Hepatocyte (in vitro differentiated cells): Measurements from ENCODE around the gene BEST2. TPM values are rescaled to one million over a fixed set of nuclear protein-coding genes. Genes with fewer than 3 reads are reported as not detected.

Experiments used
- DNase-seq: peaks from one replicate; pipeline ENCODE4 v3.0.0-alpha.2; 2016; ENCODE audit warnings: low spot score
- H2AFZ ChIP-seq: fragments of 200-600 bp; sonication (generic); 2 replicates; pipeline ENCODE4 v1.6.0; 2016; ENCODE audit warnings: antibody characterized with exemption, mild to moderate bottlenecking
- H3K27ac ChIP-seq: fragments of 200-600 bp; sonication (generic); 2 replicates; pipeline ENCODE4 v1.5.1; 2016; ENCODE audit warnings: mild to moderate bottlenecking
- H3K27me3 ChIP-seq: fragments of 200-600 bp; sonication (generic); 2 replicates; pipeline ENCODE4 v1.6.1; 2016
- H3K36me3 ChIP-seq: fragments of 200-600 bp; sonication (generic); replicated peaks from 2 replicates; pipeline ENCODE4 v1.5.1; 2016; ENCODE audit warnings: low read depth; ENCODE audit not compliant: insufficient read depth
- H3K4me1 ChIP-seq: fragments of 200-600 bp; sonication (generic); 2 replicates; pipeline ENCODE4 v1.5.1; 2016; ENCODE audit warnings: mild to moderate bottlenecking, moderate library complexity; ENCODE audit not compliant: insufficient read depth
- H3K4me2 ChIP-seq: fragments of 200-600 bp; sonication (generic); 2 replicates; pipeline ENCODE4 v1.6.0; 2016
- H3K4me3 ChIP-seq: fragments of 200-600 bp; sonication (generic); 2 replicates; pipeline ENCODE4 v1.5.1; 2016; ENCODE audit warnings: mild to moderate bottlenecking
- H3K79me2 ChIP-seq: fragments of 200-600 bp; sonication (generic); 2 replicates; pipeline ENCODE4 v1.6.0; 2017; ENCODE audit warnings: mild to moderate bottlenecking
- H3K9me2 ChIP-seq: fragments of 200-600 bp; sonication (generic); replicated peaks from 2 replicates; pipeline ENCODE4 v1.6.0; 2017; ENCODE audit warnings: mild to moderate bottlenecking; ENCODE audit not compliant: insufficient read depth
- H3K9me3 ChIP-seq: fragments of 200-600 bp; sonication (generic); 2 replicates; pipeline ENCODE4 v1.5.1; 2016; ENCODE audit warnings: low read depth, mild to moderate bottlenecking
- H4K20me1 ChIP-seq: fragments of 200-600 bp; sonication (generic); 2 replicates; pipeline ENCODE4 v1.6.0; 2016; ENCODE audit warnings: mild to moderate bottlenecking; ENCODE audit not compliant: insufficient read depth, poor library complexity, severe bottlenecking
- EZH2 ChIP-seq: fragments of 200-600 bp; sonication (generic); IDR thresholded peaks from 2 replicates; pipeline ENCODE4 v1.6.1; 2016; ENCODE audit warnings: antibody characterized with exemption, mild to moderate bottlenecking, borderline replicate concordance
- EZH2phosphoT487 ChIP-seq: fragments of 200-600 bp; sonication (generic); IDR thresholded peaks from one replicate; pipeline ENCODE4 v1.6.1; 2018; ENCODE audit warnings: antibody characterized with exemption, mild to moderate bottlenecking, low read depth, moderate library complexity; ENCODE audit not compliant: unreplicated experiment, severe bottlenecking
- WGBS: methylation state at CpG from one replicate; pipeline ENCODE4 v1.1.6; 2016; ENCODE audit warnings: low lambda C conversion rate; ENCODE audit errors: missing lambda C conversion rate; 5-methylcytosine and 5-hydroxymethylcytosine counted together
- polyA plus RNA-seq: library from polyadenylated mRNA; unstranded; fragments of >200 nt; fragmentation: Nextera tagmentation; extraction: Ambion mirVana; gene quantifications from 2 replicates; pipeline ENCODE4 v1.2.1, GENCODE V29; 2016
- total RNA-seq: library from RNA; depleted of rRNA; stranded (reverse); fragments of >200 nt; gene quantifications from 2 replicates; pipeline ENCODE4 v1.2.3, GENCODE V29; 2014
- TF ChIP-seq, protein P1 (sequence below): fragments of 200-600 bp; sonication (generic); IDR thresholded peaks from 2 replicates; pipeline ENCODE4 v1.5.1; 2016; ENCODE audit warnings: antibody characterized with exemption, mild to moderate bottlenecking; ENCODE audit not compliant: poor library complexity

The BEST2 gene
- total and polyA plus RNA-seq, 2 experiments from 2014 or later: not detected

DNA sequence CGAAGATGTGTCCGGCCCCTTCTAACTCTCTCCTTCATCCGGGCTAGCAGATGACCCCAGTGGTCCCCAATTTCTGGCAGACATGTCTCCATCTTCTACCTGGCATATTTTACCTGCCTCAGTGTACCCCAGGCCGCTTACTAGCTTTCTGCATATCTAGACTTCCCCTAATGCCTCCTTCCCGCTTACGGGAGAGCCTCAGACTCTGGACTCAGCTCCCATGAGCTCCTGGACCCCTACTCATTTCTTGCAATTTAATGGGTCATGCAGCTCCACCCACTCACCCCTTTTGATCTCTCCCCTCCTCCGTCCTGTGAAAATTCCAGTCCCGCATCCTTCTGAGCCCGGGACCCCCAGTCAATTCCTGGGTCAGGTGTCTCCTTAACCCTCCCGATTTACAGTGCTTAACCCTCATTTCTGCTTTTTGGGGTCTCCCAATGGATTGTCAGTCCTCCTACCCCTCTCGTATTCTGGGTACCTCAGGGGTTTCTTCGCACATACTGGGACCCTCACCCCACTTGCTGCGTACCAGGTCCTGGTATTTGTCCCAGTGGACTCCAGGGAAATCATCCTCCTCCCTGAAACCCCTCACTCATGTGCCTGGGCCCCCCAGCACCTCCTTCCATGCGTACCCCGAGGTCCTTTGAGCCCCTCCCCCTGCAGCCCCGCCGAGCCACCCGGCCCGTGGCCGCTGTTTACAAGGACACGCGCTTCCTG lies 39.2 kb downstream of the BEST2 start:
- Histone ChIP-seq H2AFZ (no peak overlapping the region), H4K20me1 (peaks cover 10% of the 10 kb centered on the region), H3K4me2 (peak overlapping the region; percentile 84), H3K79me2 (peaks cover 18% of the 10 kb centered on the region), H3K4me1 (peaks cover 42% of the 10 kb centered on the region), H3K9me2 (no peaks in the 10 kb centered on the region), H3K27me3 (no peaks in the 10 kb centered on the region), H3K27ac (peak overlapping the region; percentile 99), H3K9me3 (no peaks in the 10 kb centered on the region), H3K4me3 (peak overlapping the region; percentile 0), H3K36me3 (no peaks in the 10 kb centered on the region)
- no peak for DNase-seq
- 12% methylated on average over 18 of the region's 22 CpGs for WGBS
- no peak for TF ChIP-seq EZH2phosphoT487
- TF ChIP-seq EZH2: no peak
- TF ChIP-seq, protein P1, sequence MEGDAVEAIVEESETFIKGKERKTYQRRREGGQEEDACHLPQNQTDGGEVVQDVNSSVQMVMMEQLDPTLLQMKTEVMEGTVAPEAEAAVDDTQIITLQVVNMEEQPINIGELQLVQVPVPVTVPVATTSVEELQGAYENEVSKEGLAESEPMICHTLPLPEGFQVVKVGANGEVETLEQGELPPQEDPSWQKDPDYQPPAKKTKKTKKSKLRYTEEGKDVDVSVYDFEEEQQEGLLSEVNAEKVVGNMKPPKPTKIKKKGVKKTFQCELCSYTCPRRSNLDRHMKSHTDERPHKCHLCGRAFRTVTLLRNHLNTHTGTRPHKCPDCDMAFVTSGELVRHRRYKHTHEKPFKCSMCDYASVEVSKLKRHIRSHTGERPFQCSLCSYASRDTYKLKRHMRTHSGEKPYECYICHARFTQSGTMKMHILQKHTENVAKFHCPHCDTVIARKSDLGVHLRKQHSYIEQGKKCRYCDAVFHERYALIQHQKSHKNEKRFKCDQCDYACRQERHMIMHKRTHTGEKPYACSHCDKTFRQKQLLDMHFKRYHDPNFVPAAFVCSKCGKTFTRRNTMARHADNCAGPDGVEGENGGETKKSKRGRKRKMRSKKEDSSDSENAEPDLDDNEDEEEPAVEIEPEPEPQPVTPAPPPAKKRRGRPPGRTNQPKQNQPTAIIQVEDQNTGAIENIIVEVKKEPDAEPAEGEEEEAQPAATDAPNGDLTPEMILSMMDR: no peak

DNA sequence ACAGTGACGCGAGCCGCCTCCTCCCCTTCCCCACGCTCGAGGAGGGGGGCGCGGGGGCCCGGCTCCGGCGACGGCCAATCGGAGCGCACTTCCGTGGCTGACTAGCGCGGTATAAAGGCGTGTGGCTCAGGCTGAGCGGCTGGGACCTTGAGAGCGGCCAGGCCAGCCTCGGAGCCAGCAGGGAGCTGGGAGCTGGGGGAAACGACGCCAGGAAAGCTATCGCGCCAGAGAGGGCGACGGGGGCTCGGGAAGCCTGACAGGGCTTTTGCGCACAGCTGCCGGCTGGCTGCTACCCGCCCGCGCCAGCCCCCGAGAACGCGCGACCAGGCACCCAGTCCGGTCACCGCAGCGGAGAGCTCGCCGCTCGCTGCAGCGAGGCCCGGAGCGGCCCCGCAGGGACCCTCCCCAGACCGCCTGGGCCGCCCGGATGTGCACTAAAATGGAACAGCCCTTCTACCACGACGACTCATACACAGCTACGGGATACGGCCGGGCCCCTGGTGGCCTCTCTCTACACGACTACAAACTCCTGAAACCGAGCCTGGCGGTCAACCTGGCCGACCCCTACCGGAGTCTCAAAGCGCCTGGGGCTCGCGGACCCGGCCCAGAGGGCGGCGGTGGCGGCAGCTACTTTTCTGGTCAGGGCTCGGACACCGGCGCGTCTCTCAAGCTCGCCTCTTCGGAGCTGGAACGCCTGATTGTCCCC lies 39.9 kb downstream of the BEST2 start, which contains the start of gene JUNB:
Gene JUNB (plus strand): TSS at position 142 of the 706 bp plus-strand sequence. CDS start 286 bp downstream, at position 428.
- Histone ChIP-seq H3K27ac (peak within 1 kb of the TSS; percentile 99), H3K79me2 (peaks cover 18% of the 10 kb centered on the region), H3K4me1 (peaks cover 41% of the 10 kb centered on the region), H3K4me3 (peak within 1 kb of the TSS; percentile 94), H3K27me3 (no peaks in the 10 kb centered on the region), H3K9me3 (no peaks in the 10 kb centered on the region), H3K36me3 (no peaks in the 10 kb centered on the region), H2AFZ (no peak within 1 kb of the TSS), H3K9me2 (no peaks in the 10 kb centered on the region), H3K4me2 (peak within 1 kb of the TSS; percentile 84), H4K20me1 (peaks cover 10% of the 10 kb centered on the region)
- peak; percentile 98 for DNase-seq
- WGBS: 2% methylated on average over 53 of the region's 73 CpGs
- TF ChIP-seq EZH2phosphoT487 (no peak), EZH2 (no peak)
- TF ChIP-seq, protein P1: no peak

DNA sequence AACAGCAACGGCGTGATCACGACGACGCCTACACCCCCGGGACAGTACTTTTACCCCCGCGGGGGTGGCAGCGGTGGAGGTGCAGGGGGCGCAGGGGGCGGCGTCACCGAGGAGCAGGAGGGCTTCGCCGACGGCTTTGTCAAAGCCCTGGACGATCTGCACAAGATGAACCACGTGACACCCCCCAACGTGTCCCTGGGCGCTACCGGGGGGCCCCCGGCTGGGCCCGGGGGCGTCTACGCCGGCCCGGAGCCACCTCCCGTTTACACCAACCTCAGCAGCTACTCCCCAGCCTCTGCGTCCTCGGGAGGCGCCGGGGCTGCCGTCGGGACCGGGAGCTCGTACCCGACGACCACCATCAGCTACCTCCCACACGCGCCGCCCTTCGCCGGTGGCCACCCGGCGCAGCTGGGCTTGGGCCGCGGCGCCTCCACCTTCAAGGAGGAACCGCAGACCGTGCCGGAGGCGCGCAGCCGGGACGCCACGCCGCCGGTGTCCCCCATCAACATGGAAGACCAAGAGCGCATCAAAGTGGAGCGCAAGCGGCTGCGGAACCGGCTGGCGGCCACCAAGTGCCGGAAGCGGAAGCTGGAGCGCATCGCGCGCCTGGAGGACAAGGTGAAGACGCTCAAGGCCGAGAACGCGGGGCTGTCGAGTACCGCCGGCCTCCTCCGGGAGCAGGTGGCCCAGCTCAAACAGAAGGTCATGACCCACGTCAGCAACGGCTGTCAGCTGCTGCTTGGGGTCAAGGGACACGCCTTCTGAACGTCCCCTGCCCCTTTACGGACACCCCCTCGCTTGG lies 40.7 kb downstream of the BEST2 start:
- Histone ChIP-seq H4K20me1 (peaks cover 10% of the 10 kb centered on the region), H3K27me3 (no peaks in the 10 kb centered on the region), H2AFZ (no peak overlapping the region), H3K4me3 (peak overlapping the region; percentile 94), H3K79me2 (peaks cover 18% of the 10 kb centered on the region), H3K27ac (peak overlapping the region; percentile 99), H3K36me3 (no peaks in the 10 kb centered on the region), H3K4me1 (peaks cover 33% of the 10 kb centered on the region), H3K4me2 (peak overlapping the region; percentile 84), H3K9me3 (no peaks in the 10 kb centered on the region), H3K9me2 (no peaks in the 10 kb centered on the region)
- 1% methylated on average over 56 of the region's 84 CpGs for WGBS
- peak; percentile 70 for DNase-seq
- TF ChIP-seq EZH2phosphoT487 (peak; percentile 40), EZH2 (no peak)
- TF ChIP-seq, protein P1: no peak
